HepG2 (cell line): ENCODE results near the gene MYL6B. TPM values are rescaled to one million over a fixed set of nuclear protein-coding genes. Genes with fewer than 3 reads are reported as not detected.

Source experiments
- ARID4A ChIP-seq: sonication (generic); formaldehyde crosslinking; IDR thresholded peaks from 2 replicates; pipeline ENCODE4 v1.5.0; 2020; ENCODE audit warnings: mild to moderate bottlenecking, missing genetic modification reagents, borderline replicate concordance
- CEBPG ChIP-seq: IDR thresholded peaks from 2 replicates; pipeline ENCODE4 v1.6.1; 2016
- GATAD2A ChIP-seq: IDR thresholded peaks from 2 replicates; pipeline ENCODE4 v1.6.1; 2016
- GFI1 ChIP-seq: sonication (generic); formaldehyde crosslinking; IDR thresholded peaks from 2 replicates; pipeline ENCODE4 v1.5.0; 2020; ENCODE audit warnings: missing genetic modification reagents, mild to moderate bottlenecking, borderline replicate concordance
- HIVEP1 ChIP-seq: sonication (generic); formaldehyde crosslinking; IDR thresholded peaks from 2 replicates; pipeline ENCODE4 v1.4.0; 2020; ENCODE audit warnings: mild to moderate bottlenecking, missing genetic modification reagents
- HNRNPL ChIP-seq: fragments of 200-400 bp; formaldehyde crosslinking; IDR thresholded peaks from 2 replicates; pipeline ENCODE4 v1.6.1; 2017; ENCODE audit warnings: mild to moderate bottlenecking, low read depth, low read length
- KDM2A ChIP-seq: sonication (generic); formaldehyde crosslinking; IDR thresholded peaks from 2 replicates; pipeline ENCODE4 v1.4.0; 2020; ENCODE audit warnings: low read depth, missing genetic modification reagents, borderline replicate concordance
- NR2C2 ChIP-seq: sonication (generic); formaldehyde crosslinking; IDR thresholded peaks from 2 replicates; pipeline ENCODE4 v1.4.0; 2020; ENCODE audit warnings: missing genetic modification reagents, mild to moderate bottlenecking, moderate library complexity, borderline replicate concordance
- NR2F6 ChIP-seq, 2 experiments: IDR thresholded peaks; 2 replicates each; pipeline ENCODE4 v1.6.1; 2016; ENCODE audit warnings: antibody characterized with exemption in 1 of 2, mild to moderate bottlenecking in 1 of 2
- RCOR2 ChIP-seq: IDR thresholded peaks from 2 replicates; pipeline ENCODE4 v1.6.1; 2016; ENCODE audit warnings: missing biosample characterization, missing genetic modification reagents
- REPIN1 ChIP-seq: sonication (generic); formaldehyde crosslinking; IDR thresholded peaks from 2 replicates; pipeline ENCODE4 v1.8.0; 2022; ENCODE audit warnings: missing genetic modification reagents, low read depth, mild to moderate bottlenecking, borderline replicate concordance
- RNF2 ChIP-seq: fragments of 450-650 bp; conservative IDR thresholded peaks from 2 replicates; pipeline ENCODE4 v1.6.1; 2016; ENCODE audit warnings: low read depth
- SOX5 ChIP-seq: IDR thresholded peaks from 2 replicates; pipeline ENCODE4 v1.6.1; 2016; ENCODE audit warnings: borderline replicate concordance
- TEAD2 ChIP-seq: sonication (generic); formaldehyde crosslinking; IDR thresholded peaks from 2 replicates; pipeline ENCODE4 v1.9.0; 2021; ENCODE audit warnings: missing genetic modification reagents
- THAP8 ChIP-seq: sonication (generic); formaldehyde crosslinking; IDR thresholded peaks from 2 replicates; pipeline ENCODE4 v1.5.1; 2020; ENCODE audit warnings: missing genetic modification reagents, mild to moderate bottlenecking, borderline replicate concordance
- XRCC5 ChIP-seq: fragments of 200-400 bp; formaldehyde crosslinking; optimal IDR thresholded peaks from 2 replicates; pipeline ENCODE3; 2017; ENCODE audit warnings: mild to moderate bottlenecking, low read length
- YEATS2 ChIP-seq: sonication (generic); formaldehyde crosslinking; IDR thresholded peaks from 2 replicates; pipeline ENCODE4 v1.4.0; 2020; ENCODE audit warnings: missing genetic modification reagents, borderline replicate concordance
- ZFP90 ChIP-seq: sonication (generic); formaldehyde crosslinking; IDR thresholded peaks from 2 replicates; pipeline ENCODE4 v1.8.0; 2022; ENCODE audit warnings: missing genetic modification reagents, mild to moderate bottlenecking, inconsistent platforms, borderline replicate concordance
- ZNF556 ChIP-seq: sonication (generic); formaldehyde crosslinking; IDR thresholded peaks from 2 replicates; pipeline ENCODE4 v1.4.0; 2020; ENCODE audit warnings: mild to moderate bottlenecking, missing genetic modification reagents, borderline replicate concordance
- ZNF564 ChIP-seq: sonication (generic); formaldehyde crosslinking; IDR thresholded peaks from 2 replicates; pipeline ENCODE4 v1.8.1; 2023; ENCODE audit warnings: mild to moderate bottlenecking, missing genetic modification reagents
- ZNF660 ChIP-seq: sonication (generic); formaldehyde crosslinking; IDR thresholded peaks from 2 replicates; pipeline ENCODE4 v1.5.1; 2020; ENCODE audit warnings: mild to moderate bottlenecking, low read depth, missing genetic modification reagents, borderline replicate concordance
- ZNF776 ChIP-seq: sonication (generic); formaldehyde crosslinking; IDR thresholded peaks from 2 replicates; pipeline ENCODE4 v1.4.0; 2020; ENCODE audit warnings: mild to moderate bottlenecking, missing genetic modification reagents
- polyA plus RNA-seq, 8 experiments: library from polyadenylated mRNA; depleted of rRNA in 3 of 8; stranded (reverse) in 7 of 8; unstranded in 1 of 8; fragments of >200 nt; fragmentation: Illumina TruSeq in 4 of 8; extraction: Trizol in 4 of 8; gene quantifications; 2 replicates each; pipeline versions ENCODE4 v1.2.1 to v1.2.3, GENCODE V29; 2011 to 2016; ENCODE audit warnings: low read depth in 4 of 8, missing spikeins in 1 of 8, mixed read lengths in 1 of 8; ENCODE audit not compliant: insufficient read depth in 1 of 8
- total RNA-seq, 5 experiments: library from RNA; depleted of rRNA; stranded (reverse); fragments of >200 nt; fragmentation: Illumina TruSeq; extraction: Trizol; gene quantifications; 2 replicates each; pipeline ENCODE4 v1.2.3, GENCODE V29; 2016; ENCODE audit warnings: low read depth in 1 of 5
- TF ChIP-seq, protein P1 (sequence below): IDR thresholded peaks from 2 replicates; pipeline ENCODE4 v1.6.1; 2016
- TF ChIP-seq, protein P2 (sequence below): sonication (generic); formaldehyde crosslinking; IDR thresholded peaks from 2 replicates; pipeline ENCODE4 v1.8.0; 2022; ENCODE audit warnings: mild to moderate bottlenecking, missing genetic modification reagents, borderline replicate concordance

The MYL6B gene
- total and polyA plus RNA-seq, 2 of the 13 experiments (the other 11 are each of a cell fraction or from before 2014, with no cell fraction given) = 75.7 to 88.7 TPM

DNA sequence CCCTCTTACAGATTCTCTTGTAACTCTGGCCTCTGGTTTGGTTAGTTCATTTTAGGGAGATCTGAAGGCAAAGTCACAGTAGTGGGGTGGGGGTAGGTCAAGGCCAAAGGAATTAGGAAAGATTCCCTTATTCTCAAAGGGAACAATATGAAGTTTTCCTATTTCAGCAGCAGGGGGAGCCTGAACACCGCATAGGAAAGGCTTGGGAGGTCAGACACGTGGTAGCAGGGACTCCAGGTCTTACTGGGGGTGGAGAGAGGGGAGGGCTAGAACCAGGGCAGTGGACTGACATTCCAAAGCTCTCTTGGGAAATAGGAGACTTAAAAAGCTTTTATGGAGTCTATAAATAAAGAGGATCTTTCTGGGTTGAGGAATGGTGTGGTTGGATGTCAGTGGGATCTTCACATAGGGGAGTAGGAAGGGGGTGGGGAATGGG, 33.0 kb upstream of the MYL6B start (continued):
- TF ChIP-seq ARID4A (CRISPR knock-in tag) (peak; percentile 62; the same call in 1 of the 2 replicates), THAP8 (CRISPR knock-in tag) (no peak), ZNF564 (CRISPR knock-in tag) (no peak), NR2C2 (peak; percentile 44; the same call in 1 of the 2 replicates), CEBPG (CRISPR knock-in tag) (peak; percentile 42; the same call in 1 of the 2 replicates), TEAD2 (no peak), GFI1 (no peak), HIVEP1 (no peak), ZNF776 (CRISPR knock-in tag) (no peak), SOX5 (CRISPR knock-in tag) (peak; percentile 22; the same call in 1 of the 2 replicates), GATAD2A (CRISPR knock-in tag) (peak; percentile 79), XRCC5 (peak; percentile 39), HNRNPL (no peak), NR2F6 (IDR thresholded peaks at IDR 0.05) (peak; percentile 84), NR2F6 (CRISPR knock-in tag; IDR thresholded peaks at IDR 0.05) (peak; percentile 84), ZNF556 (CRISPR knock-in tag) (no peak), RNF2 (no peak), ZFP90 (CRISPR knock-in tag) (0 out of 2 replicates have a peak, but pooled peaks have one; percentile 35), KDM2A (CRISPR knock-in tag) (no peak), REPIN1 (CRISPR knock-in tag) (peak; percentile 54; the same call in 1 of the 2 replicates), YEATS2 (CRISPR knock-in tag) (0 out of 2 replicates have a peak, but pooled peaks have one; percentile 17), RCOR2 (CRISPR knock-in tag) (0 out of 2 replicates have a peak, but pooled peaks have one; percentile 11), ZNF660 (CRISPR knock-in tag) (no peak)
- TF ChIP-seq, protein P1, sequence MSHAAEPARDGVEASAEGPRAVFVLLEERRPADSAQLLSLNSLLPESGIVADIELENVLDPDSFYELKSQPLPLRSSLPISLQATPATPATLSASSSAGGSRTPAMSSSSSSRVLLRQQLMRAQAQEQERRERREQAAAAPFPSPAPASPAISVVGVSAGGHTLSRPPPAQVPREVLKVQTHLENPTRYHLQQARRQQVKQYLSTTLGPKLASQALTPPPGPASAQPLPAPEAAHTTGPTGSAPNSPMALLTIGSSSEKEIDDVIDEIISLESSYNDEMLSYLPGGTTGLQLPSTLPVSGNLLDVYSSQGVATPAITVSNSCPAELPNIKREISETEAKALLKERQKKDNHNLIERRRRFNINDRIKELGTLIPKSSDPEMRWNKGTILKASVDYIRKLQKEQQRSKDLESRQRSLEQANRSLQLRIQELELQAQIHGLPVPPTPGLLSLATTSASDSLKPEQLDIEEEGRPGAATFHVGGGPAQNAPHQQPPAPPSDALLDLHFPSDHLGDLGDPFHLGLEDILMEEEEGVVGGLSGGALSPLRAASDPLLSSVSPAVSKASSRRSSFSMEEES = 0 out of 2 replicates have a peak, but pooled peaks have one; percentile 63
- TF ChIP-seq, protein P2, sequence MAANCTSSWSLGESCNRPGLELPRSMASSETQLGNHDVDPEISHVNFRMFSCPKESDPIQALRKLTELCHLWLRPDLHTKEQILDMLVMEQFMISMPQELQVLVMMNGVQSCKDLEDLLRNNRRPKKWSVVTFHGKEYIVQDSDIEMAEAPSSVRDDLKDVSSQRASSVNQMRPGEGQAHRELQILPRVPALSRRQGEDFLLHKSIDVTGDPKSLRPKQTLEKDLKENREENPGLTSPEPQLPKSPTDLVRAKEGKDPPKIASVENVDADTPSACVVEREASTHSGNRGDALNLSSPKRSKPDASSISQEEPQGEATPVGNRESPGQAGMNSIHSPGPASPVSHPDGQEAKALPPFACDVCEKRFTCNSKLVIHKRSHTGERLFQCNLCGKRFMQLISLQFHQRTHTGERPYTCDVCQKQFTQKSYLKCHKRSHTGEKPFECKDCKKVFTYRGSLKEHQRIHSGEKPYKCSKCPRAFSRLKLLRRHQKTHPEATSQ (CRISPR knock-in tag) = peak; percentile 59; the same call in 1 of the 2 replicates
